ENCODE measurements around the gene FXYD6.

GRCh38 chr11:117906710-117907109 lies 30.3 kb upstream of the FXYD6 start:
- TF ChIP-seq, protein P1, sequence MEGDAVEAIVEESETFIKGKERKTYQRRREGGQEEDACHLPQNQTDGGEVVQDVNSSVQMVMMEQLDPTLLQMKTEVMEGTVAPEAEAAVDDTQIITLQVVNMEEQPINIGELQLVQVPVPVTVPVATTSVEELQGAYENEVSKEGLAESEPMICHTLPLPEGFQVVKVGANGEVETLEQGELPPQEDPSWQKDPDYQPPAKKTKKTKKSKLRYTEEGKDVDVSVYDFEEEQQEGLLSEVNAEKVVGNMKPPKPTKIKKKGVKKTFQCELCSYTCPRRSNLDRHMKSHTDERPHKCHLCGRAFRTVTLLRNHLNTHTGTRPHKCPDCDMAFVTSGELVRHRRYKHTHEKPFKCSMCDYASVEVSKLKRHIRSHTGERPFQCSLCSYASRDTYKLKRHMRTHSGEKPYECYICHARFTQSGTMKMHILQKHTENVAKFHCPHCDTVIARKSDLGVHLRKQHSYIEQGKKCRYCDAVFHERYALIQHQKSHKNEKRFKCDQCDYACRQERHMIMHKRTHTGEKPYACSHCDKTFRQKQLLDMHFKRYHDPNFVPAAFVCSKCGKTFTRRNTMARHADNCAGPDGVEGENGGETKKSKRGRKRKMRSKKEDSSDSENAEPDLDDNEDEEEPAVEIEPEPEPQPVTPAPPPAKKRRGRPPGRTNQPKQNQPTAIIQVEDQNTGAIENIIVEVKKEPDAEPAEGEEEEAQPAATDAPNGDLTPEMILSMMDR (IDR thresholded peaks at IDR 0.05) = no peak
- TF ChIP-seq POLR2A (IDR thresholded peaks at IDR 0.05) = no peak

All from testis (tissue), 2 donors.